GM18909 (cell line): ENCODE data around the gene WNT9A.

Source experiments
- ATAC-seq: cut with Tn5 transposase; IDR thresholded peaks from one replicate; pipeline ENCODE4 v1.9.1; 2021; ENCODE audit warnings: mild to moderate bottlenecking; ENCODE audit not compliant: unreplicated experiment, poor library complexity

WNT9A gene

GRCh38 chr1:227942716-227943261 is 4.9 kb downstream of the WNT9A start:
- ATAC-seq, result no peak

GRCh38 chr1:227942021-227942715 is 5.6 kb downstream of the WNT9A start:
- ATAC-seq, result no peak

GRCh38 chr1:227941509-227942020 is 6.2 kb downstream of the WNT9A start:
- ATAC-seq, result no peak

GRCh38 chr1:227940791-227941241 is 6.9 kb downstream of the WNT9A start:
- ATAC-seq, result no peak

GRCh38 chr1:227939791-227940771 is 7.7 kb downstream of the WNT9A start:
- ATAC-seq, result no peak

- no peak for ATAC-seq
Measured at GRCh38 chr1:227938911-227939790, 8.6 kb downstream of the WNT9A start.

- ATAC-seq, result no peak
Measured at GRCh38 chr1:227938276-227938675, 9.5 kb downstream of the WNT9A start.

- no peak for ATAC-seq
Measured at GRCh38 chr1:227937838-227938145, 9.9 kb downstream of the WNT9A start.

GRCh38 chr1:227937031-227937837 is 10.5 kb downstream of the WNT9A start:
- no peak for ATAC-seq

GRCh38 chr1:227935826-227936225 is 11.9 kb downstream of the WNT9A start:
- ATAC-seq, result no peak

- ATAC-seq, result no peak
Measured at GRCh38 chr1:227934476-227935313, 13.0 kb downstream of the WNT9A start.

GRCh38 chr1:227929751-227930472 is 17.8 kb downstream of the WNT9A start:
- no peak for ATAC-seq

- no peak for ATAC-seq
Measured at GRCh38 chr1:227928811-227929375, 18.8 kb downstream of the WNT9A start.

- ATAC-seq, result no peak
Measured at GRCh38 chr1:227927971-227928741, 19.6 kb downstream of the WNT9A start.

- ATAC-seq, result no peak
Measured at GRCh38 chr1:227926896-227927885, 20.5 kb downstream of the WNT9A start.
